Esophagus squamous epithelium (tissue), 4 donors: ENCODE measurements around the gene GJB3.

Experiments used
- CTCF ChIP-seq, 6 experiments: fragments of 450-650 bp in 4 of 6; fragments of 200-600 bp in 2 of 6; sonication (generic) in 2 of 6; IDR thresholded peaks; one replicate each; pipeline ENCODE4 v1.5.1; 2016 to 2019; ENCODE audit warnings: antibody characterized with exemption in 6 of 6, mild to moderate bottlenecking in 4 of 6, moderate library complexity in 4 of 6
- POLR2A ChIP-seq, 4 donors: fragments of 450-650 bp; IDR thresholded peaks; one replicate each; pipeline ENCODE4 v1.6.1; 2017; ENCODE audit warnings: antibody characterized with exemption in 4 of 4, mild to moderate bottlenecking in 4 of 4, moderate library complexity in 3 of 4

- no peak for TF ChIP-seq CTCF (IDR thresholded peaks at IDR 0.05)
- TF ChIP-seq POLR2A (IDR thresholded peaks at IDR 0.05): peak in 3 of 4 donors; percentile 51 to 80 (median 74)
Measured at GRCh38 chr1:34781844-34782391, 904 bp downstream of the GJB3 start.
